OCI-LY3 (cell line): Measurements from ENCODE around the gene SLC27A1.

ENCODE experiments used
- EZH2phosphoT487 ChIP-seq: fragments of 200-600 bp; shearing (Covaris generic); IDR thresholded peaks from 2 replicates; pipeline ENCODE4 v1.6.1; 2018; ENCODE audit warnings: antibody characterized with exemption, mixed run types, low read depth
- TF ChIP-seq, protein P1 (sequence below): fragments of 200-600, 300-600 bp; sonication (generic); IDR thresholded peaks from 2 replicates; pipeline ENCODE4 v1.5.1; 2014; ENCODE audit warnings: antibody characterized with exemption, low read length, low read depth

DNA sequence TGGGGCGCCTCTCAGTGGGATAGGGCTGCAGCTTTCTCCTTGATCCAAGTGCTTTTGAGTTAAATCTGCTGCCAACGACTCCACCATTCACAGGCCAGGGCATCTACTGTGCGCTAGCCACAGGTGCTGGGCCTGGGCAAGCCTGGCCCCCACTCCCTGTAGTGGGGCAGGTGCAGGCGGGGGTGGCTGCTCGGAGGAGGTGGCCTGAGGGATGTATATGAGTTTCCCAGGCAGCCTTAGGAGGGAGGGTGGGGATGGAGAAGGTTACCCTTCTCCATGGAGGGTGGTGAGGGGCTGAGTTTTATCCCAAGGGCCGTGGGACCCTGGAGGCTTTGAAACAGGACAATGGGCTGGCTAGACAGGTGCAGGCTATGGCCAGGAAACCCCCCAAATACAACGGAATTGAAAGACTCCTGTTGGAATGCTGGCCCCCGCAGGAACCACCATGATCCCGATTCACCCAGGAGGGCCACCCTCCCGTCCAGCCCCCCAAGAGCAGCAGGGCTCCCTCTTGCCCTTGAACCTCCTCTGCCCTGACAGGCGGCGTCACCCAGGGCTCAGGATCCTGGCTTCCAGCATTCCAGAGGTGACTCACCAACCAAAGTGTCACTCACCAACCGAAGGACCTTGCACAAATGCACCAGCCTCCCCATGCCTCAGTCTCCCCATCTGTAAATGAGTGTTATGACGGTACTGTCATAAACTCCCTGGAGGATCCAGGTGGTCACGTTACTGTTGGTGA lies 45.3 kb downstream of the SLC27A1 start:
- TF ChIP-seq, protein P1, sequence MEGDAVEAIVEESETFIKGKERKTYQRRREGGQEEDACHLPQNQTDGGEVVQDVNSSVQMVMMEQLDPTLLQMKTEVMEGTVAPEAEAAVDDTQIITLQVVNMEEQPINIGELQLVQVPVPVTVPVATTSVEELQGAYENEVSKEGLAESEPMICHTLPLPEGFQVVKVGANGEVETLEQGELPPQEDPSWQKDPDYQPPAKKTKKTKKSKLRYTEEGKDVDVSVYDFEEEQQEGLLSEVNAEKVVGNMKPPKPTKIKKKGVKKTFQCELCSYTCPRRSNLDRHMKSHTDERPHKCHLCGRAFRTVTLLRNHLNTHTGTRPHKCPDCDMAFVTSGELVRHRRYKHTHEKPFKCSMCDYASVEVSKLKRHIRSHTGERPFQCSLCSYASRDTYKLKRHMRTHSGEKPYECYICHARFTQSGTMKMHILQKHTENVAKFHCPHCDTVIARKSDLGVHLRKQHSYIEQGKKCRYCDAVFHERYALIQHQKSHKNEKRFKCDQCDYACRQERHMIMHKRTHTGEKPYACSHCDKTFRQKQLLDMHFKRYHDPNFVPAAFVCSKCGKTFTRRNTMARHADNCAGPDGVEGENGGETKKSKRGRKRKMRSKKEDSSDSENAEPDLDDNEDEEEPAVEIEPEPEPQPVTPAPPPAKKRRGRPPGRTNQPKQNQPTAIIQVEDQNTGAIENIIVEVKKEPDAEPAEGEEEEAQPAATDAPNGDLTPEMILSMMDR, result no peak
- TF ChIP-seq EZH2phosphoT487, result no peak
